Tibial nerve (tissue), 4 donors: ENCODE data around the gene KIRREL3.

Source experiments
- EP300 ChIP-seq, 2 donors: sonication (generic); formaldehyde crosslinking; IDR thresholded peaks; one replicate each; pipeline ENCODE4 v1.6.1; 2017; ENCODE audit warnings: antibody characterized with exemption in 2 of 2, mild to moderate bottlenecking in 1 of 2
- POLR2A ChIP-seq, 2 donors: fragments of 450-650 bp; IDR thresholded peaks; one replicate each; pipeline ENCODE4 v1.6.1; 2017; ENCODE audit warnings: antibody characterized with exemption in 2 of 2, mild to moderate bottlenecking in 2 of 2, moderate library complexity in 2 of 2
- TF ChIP-seq, protein P1 (sequence below), 5 experiments: fragments of 200-600 bp in 3 of 5; fragments of 450-650 bp in 2 of 5; sonication (generic) in 3 of 5; IDR thresholded peaks; one replicate each; pipeline ENCODE4 v1.5.1; 2016 to 2019; ENCODE audit warnings: antibody characterized with exemption in 5 of 5, mild to moderate bottlenecking in 3 of 5, moderate library complexity in 2 of 5

DNA sequence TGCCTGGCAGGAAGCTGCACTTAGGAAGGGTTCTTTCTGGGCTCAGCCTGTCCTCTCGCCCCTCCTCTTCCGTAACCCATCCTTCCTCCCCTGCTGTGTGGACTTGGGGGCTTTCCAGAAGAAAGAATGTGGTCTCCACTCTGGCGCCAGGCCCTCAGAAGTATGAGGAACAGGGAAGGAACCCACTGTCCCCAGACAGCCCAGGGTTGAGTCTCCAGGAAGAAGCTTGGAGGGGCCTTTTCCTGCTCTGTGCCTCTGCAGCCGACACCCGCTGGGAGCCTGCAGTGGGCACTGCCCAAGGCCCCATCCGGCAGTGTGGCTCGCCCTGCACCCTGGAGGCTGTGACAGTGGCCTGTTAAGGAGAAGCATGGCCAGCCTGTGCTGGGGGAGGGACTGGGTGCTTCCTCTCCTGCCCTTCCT lies 532.5 kb downstream of the KIRREL3 start:
- TF ChIP-seq POLR2A (IDR thresholded peaks at IDR 0.05) (no peak), EP300 (IDR thresholded peaks at IDR 0.05) (no peak)
- TF ChIP-seq, protein P1, sequence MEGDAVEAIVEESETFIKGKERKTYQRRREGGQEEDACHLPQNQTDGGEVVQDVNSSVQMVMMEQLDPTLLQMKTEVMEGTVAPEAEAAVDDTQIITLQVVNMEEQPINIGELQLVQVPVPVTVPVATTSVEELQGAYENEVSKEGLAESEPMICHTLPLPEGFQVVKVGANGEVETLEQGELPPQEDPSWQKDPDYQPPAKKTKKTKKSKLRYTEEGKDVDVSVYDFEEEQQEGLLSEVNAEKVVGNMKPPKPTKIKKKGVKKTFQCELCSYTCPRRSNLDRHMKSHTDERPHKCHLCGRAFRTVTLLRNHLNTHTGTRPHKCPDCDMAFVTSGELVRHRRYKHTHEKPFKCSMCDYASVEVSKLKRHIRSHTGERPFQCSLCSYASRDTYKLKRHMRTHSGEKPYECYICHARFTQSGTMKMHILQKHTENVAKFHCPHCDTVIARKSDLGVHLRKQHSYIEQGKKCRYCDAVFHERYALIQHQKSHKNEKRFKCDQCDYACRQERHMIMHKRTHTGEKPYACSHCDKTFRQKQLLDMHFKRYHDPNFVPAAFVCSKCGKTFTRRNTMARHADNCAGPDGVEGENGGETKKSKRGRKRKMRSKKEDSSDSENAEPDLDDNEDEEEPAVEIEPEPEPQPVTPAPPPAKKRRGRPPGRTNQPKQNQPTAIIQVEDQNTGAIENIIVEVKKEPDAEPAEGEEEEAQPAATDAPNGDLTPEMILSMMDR (IDR thresholded peaks at IDR 0.05): no peak
